Stimulated activated CD4-positive, alpha-beta T cell treated with anti-CD3 and anti-CD28 coated beads, Interleukin-12 subunit alpha, Interleukin-12 subunit beta, amount 100 ng/mL, for 24 hours (primary cell): Measurements from ENCODE around the gene CLASP1.
"Not testable (repeated sequence)": the region's sequence is repeated elsewhere in the genome, so short reads cannot be mapped to it uniquely, and the experiment has no call there.

Experiments
- DNase-seq, 2 experiments: peaks; one replicate each; pipeline ENCODE4 v3.0.0-alpha.2; 2020; ENCODE audit warnings: low read depth in 2 of 2

Gene CLASP1

DNA sequence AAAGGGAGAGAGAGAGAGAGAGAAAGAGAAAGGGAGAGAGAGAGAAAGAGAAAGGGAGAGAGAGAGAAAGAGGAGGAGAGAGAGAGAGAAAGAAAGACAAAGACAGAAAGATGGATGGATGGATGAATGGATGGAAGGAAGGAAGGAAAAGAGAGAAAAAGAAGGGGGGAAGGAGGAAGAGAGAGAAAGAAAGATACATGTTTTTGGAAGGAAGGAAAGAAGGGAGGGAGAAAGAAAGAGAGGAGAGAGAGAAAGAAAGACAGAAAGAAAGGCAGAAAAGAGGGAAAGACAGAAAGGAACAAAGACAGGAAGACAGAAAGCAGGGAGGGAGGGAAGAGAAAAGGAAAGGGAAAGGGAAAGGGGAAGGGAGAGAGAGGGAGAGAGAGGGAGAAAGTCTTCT is 67.0 kb downstream of the CLASP1 start:
- DNase-seq: no peak

DNA sequence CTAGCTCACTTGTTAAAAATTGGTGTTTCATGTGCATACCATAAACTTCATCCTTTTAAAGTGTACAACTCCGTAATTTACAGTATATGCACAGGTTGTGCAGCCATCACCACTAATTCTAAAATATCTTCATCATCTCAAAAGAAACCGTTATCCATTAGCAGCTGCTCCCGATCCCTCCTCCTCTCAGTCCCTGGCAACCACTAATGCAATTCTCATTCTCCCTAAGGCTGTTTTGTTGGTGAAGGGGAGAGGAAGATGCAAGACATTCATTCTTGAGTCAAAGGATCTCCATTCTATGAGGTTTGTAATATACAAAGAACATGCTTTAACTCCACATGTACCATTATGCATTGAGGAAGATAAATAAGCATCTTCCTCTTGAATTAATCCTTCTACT is 70.0 kb downstream of the CLASP1 start:
- no peak for DNase-seq

DNA sequence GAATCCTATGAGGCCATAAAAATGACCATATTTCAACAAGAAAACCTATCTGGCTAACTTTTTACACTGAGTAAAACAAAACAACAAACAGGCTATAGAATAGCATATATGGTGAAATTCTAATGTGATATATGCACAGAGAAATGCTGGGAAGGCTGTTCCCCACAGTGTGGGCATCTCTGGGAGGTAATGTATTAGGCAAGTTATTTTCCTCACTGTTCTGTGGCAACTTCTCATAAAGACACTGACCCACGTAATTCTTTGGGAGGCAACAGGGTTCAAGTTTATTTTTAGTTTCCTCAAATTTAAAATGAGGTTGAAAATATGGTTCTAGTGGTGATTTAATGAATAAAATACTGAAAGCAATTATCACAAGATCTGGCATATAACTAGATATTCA is 71.9 kb downstream of the CLASP1 start:
- DNase-seq: no peak

DNA sequence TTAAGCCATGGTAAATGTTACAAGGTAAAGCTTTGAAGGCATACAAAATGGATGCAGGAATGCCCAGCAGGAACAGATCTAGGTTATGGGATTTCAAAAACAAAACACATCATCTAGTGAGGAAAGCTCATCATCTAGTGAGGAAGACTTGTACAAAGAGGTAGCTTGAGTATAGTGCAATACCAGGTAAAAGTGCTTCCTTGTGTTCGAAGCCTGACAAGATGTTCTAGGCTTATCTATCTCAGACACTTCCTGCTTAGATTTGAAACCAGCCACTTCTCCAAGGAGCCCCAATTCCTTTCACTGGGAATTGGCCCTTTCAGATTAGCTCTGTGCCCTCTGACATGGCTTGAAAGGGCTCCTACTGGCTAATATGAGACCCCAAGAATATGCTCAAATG is 73.0 kb downstream of the CLASP1 start:
- DNase-seq: no peak

DNA sequence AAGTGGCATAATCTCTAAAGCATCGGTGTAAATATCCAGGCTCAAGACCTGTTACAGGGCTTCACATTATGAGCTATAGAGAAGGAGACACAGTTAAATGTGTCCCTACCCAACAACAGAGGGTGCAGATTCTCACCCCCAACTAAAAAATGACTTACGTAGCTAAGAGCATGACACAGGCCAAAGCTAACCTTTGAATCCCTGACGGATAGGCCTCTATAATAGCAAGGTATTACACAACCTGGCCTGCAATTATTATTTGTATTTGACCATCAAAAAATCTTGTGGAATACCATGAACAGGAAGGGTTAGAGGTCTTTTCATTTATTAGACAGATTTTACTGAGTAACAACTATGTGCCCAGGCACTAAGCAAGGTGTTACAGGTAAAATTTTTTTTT is 73.5 kb downstream of the CLASP1 start:
- DNase-seq: no peak

DNA sequence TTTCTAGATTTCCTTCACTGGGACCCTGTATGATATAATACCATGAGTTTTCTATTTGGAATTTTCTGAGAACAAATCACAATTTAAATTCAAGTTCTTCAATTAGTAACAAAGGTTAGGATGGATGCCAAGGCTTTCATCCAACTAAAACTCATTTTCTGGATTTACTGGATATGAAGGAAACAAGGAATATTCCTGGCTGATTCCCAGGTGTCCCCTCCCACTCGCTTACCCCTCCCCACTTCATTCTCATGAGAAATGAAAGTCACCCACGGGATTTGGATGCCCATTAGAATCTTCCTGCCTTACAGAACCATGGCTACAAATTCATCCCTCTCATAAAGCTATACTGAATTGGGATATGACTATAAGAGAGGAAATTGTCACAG is 78.6 kb downstream of the CLASP1 start:
- DNase-seq: no peak

DNA sequence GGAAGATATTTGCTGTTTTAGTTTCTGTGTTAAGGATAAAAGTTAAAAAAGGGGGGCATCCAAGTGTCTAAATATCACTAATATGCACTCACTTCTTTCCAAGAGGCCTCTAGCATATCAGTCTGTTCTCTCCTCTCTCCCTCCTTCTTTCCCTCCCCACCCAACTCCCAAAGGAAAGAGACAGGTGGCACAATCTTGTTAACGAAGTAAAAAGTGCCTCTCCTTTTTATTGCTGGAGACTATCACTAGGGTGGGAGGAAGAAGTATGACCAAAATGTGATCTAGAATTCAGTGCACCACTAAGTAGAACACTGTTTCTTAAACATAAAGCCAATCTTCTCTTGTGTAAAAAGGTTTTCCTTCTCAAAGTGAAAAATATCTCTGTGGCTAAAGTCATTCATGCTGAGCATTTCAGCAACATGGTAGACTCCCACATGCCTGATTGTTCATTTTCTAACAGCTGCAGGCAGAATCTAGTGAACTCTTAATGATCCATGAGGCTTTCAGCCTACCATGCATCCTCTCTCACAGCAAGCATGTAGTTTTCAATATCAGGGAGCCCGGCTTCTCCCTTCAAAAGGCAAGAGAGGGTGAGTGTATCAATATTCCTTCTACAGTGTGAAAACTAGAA is 79.1 kb downstream of the CLASP1 start:
- DNase-seq: no peak

DNA sequence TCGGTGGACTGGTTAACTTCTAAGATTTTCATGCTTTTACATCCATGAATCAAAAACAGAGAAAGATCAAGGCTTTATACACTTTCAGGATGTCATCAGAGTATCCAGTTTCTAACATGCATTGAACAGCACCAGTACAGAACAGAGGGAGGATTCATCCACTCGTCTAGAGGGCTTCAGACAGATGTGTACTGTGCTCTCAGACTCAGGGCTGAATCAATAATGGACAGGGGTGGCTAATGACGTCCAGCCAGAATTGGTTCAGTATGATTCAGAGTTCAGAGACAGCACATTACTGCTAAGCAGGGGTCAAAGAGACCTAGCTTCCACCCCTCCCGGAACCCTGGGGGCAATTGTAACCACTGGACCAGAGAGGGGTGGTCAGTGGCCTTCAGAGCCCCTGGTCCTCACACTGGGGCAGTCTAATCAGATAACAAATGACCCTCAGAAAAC is 81.3 kb downstream of the CLASP1 start:
- no peak for DNase-seq

DNA sequence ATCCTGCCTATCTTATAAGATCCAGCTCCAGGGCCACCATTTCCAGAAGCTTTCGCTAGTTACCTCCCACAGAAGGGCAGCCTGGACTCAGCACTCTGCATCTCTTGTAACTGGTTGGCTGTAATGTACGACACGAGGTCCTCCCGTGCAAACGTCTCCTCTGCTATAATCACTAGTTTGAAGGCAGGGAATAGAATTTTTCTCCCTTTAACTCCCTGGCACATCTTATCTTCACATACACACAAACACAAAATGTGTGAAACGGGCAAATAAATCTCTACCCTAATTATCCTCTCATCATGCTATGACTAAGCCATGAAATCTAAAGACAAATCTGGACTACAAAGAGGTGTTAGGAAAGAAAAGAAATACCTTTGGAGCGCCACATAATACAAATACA is 81.8 kb downstream of the CLASP1 start:
- DNase-seq: no peak

DNA sequence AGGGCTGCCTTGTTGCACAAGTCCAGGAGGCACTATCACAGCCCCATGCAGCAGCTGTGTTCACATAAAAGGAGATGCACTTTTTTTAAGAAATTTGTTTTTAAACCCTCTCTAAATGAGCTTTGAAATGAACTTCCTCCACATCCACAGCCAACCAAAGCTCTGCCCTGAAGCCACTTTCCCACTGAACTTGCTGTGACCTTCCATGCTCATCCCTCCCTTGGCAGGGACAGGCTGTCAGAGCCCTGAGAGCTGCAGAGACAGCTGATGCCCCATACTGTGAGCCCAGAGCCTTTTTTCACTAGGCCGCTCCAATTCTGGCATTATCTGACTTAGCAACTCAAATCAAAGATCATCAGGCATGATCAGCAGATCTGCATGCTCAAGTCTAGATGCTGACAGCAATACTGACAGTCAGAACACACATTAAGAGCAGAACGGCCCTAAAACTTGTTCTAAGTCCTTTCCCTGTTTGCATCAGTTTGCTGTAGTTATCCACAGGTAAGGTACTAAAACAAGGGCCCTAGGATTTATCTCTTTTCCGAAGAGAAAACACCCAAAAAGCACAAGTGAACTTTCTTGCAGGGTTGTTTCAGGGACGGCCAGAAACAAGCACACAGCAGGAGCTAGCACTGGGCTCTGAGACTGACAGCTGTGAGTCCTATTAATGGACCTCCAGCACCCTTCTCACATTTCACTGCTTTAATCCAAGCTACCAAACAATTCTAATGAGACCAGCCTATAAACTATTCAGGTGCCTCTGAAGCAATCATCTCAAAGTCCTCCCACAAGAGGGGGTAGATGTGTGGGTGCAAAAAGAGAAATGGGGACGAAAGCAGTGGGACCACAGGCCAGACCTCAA is 83.6 kb downstream of the CLASP1 start:
- DNase-seq: no peak

DNA sequence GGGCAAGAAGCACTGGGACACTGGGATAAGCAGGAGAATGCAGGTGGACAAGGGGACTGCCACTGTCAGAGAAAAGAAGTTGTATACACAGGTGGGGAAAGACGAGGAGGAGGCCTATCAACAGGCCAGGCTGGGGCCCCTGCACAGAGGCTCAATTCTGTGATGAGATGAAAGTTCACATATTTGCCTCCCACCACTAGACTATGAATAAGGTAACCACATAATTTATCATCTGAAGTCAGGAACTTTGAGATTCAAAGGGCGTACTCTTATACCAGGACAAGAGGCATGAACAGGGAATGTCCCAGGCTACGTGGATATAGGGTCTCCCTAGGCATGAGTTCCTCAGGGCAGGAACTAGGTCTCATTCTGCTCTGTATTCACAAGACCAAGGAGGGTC is 84.4 kb downstream of the CLASP1 start:
- DNase-seq: no peak

DNA sequence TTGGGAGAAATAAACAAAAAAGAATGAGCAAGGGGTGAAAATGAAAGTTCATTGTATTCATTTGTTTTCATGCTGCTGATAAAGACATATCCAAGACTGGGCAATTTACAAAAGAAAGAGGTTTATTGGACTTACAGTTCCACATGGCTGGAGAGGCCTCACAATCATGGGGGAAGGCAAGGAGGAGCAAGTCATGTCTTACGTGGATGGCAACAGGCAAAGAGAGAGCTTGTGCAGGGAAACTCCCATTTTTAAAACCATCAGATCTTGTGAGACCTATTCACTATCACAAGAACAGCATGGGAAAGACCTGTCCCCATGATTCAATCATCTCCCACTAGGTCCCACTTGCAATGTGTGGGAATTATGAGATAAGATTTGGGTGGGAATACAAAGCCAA is 85.5 kb downstream of the CLASP1 start:
- not testable (repeated sequence) for DNase-seq

DNA sequence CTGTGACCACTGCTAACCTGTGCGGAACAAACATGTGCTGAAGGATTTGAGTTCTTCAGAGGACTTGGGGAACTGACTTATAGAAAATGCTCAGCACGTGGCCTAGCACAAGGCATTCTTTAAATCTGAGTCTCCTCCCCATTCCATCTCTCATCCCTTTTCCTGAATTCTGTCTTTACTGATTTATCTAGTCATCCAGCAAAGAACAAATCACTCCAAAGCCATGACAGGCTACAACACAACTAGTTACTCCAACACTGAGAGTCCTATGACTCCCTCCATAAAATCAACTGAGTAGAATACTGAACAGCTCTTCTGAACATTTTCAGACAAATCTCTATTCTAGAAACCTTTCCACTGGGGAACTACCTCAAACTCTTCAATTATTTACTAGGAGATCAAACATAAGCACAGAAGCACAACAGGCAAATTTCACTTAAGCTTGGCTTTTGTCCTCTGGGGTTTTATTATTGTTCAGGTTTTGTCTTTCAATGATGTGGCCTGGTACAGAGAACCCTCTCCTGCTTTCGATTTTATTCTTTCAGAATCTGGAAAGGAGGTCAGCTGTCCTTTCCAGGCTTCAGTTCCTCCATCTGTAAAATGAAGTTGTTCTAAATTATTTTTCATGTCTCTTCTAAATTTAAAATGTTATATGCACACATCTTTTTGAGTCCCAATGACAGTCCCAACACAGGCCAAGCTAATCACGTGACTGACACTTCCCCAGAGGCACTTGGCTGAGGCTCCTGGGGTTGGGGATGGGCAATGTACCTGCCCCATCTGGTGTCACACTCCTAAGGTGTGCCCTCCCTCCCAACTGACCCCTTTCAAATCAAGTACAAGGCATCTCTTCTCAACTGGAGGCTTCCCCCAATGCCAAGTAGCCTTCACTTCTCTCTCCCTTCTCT is 86.7 kb downstream of the CLASP1 start:
- DNase-seq: no peak

DNA sequence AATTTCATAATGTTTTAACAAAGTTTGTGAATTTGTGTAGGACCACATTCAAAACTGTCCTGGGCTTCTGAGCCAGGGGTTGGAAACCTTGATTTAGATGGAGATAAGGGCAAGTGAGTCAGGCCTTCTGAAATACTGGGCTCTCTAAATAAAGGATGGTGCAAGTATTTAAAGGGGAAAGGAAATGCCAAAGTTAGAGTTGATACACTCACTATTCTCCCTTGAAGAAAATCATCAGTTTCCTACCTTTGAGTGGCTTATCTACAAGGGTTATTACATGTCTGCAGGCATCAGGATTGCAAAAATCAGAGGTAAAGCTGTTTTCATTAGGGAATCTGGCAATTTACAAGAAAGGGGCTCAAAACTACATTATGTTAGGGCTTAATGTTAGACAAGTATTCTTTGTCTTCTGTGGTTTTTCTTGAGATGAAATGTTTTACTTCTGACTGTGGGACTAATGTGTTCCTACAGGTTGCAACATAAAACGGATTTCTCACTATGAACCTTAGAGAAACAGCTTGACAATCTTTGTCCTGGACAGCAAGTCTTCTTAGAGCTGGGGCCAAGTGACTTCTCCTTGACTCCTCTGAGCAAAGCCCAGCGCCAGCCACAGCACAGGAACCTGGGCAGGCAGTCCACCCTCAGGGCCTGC is 87.5 kb downstream of the CLASP1 start:
- DNase-seq: no peak

DNA sequence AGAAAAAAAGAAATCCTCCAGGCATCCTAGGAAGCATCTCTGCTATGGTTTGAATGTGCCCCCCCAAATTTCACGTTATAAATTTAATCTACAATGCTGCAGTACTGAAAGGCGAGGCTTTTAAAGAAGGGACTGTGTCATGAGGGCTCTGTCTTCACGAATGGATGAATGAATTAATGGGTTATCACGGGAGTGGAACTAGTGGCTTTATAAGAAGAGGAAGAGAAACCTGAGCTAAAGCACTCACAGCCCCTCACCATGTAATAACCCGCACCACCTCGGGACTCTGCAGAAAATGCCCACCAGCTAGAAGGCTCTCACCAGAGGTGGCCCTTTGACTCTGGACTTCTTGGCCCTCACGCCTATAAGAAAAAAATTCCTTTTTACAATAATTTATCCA is 90.9 kb downstream of the CLASP1 start:
- DNase-seq: no peak

DNA sequence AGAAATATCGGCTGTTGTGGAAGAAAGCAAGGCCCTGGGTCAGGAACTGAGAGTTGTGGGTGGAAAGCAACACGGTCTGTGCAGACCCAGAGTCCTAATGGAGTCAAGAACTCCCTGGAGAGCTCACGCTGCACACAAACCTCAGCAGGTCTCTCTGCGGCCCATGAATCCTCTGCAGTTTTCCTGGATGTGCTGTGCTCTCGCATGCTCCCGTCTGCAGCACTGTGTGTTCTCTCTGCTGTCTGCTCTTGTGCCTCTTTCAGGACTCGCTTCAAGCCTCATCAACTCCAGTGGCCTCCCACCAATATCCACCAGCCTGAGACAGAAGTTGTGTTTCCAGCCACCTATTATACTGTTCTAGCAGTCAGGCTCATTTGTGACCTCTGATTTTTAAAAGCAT is 94.3 kb downstream of the CLASP1 start:
- no peak for DNase-seq

DNA sequence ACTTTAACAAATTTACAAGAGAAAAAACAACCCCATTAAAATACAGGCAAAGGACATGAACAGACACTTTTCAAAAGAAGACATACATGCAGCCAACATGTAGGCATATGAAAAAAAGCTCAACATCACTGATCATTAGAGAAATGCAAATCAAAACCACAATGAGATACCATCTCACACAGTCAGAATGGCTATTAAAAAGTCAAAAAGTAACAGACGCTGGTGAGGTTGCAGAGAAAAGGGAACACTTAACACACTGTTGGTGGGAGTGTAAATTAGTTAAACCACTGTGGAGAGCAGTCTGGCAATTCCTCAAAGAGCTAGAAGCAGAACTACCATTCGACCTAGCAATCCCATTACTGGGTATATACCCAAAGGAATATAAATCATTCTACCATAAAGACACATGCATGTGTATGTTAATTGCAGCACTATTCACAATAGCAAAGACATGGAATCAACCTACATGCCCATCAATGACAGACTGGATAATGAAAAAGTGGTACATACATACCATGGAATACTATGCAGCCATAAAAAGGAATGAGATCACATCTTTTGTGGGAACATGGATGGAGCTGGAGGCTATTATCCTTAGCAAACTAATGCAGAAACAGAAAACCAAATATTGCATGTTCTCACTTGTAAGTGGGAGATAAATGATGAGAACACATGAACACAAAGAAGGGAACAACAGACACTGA is 96.6 kb downstream of the CLASP1 start:
- DNase-seq: not testable (repeated sequence)

DNA sequence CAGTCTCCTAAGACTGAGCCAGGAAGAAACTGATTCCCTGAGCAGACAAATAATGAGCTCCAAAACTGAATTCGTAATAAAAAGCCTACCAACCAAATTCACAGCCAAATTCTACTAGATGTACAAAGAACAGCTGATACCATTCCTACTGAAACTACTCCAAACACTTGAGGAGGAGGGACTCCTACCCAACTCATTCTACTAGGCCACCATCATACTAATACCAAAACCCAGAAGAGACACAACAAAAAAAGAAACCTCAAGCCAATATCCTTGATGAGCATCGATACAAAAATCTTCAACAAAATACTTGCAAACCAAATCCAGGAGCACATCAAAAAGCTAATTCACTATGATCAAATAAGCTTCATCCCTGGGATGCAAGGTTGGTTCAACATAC is 98.6 kb downstream of the CLASP1 start:
- DNase-seq: no peak

DNA sequence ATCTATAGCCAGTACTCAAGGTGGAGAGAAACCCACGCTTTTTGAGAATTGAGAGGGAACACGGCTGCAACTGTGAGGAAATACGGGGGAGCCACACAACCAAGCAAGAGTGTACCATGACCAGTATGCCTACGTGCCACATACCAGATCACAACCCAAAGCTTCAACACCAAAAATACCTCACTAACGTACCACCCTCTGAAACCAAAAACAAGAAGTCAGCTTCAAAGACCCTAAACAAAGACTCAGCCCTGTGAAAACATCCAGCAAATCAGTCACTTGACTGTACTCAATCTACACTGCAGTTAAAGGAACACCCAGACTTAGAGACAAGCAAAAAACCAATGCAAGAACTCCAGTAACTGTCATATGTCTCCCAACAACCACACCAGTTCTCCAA is 101.6 kb downstream of the CLASP1 start:
- no peak for DNase-seq

DNA sequence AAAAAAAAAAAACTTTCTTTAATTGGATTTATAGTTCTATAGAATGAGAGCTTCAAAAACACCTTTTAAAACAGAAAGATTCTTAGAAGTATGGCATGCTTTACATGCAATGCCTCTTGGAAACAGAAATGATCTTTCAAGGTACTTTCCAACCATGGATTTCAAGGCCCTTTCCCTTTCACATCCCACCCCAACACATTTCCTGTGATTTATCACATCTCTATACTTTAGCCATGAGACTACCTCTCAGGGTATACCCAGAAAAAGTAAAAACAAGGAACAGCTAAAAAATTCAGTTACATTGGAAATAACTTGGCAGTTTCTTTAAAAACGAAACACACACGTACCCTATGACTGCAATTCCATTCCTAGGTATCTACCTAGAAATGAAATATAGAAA is 103.3 kb downstream of the CLASP1 start:
- no peak for DNase-seq

DNA sequence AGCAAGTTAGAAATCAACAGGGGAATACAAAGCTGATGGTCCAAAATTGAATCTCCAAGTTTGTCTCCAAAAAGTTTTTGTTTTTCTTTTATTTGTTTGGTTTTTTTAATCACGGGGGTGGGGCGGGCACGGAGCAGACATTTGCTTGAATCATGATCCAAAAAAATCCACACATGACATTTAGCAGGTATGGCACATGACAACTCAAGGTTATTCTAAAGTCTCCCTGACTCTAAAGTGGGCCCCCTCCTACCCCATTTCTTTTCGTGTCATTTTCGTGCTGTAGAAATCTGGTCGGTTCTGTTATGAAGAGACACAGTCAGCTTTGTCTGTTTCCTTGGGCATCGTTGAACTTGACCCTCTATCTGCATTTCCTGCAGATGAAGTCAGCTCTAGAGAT is 104.0 kb downstream of the CLASP1 start:
- DNase-seq: no peak
